Glomerular visceral epithelial cell (primary cell): ENCODE data around the gene DHRS2.

Source experiments
- DNase-seq: peaks from one replicate; pipeline ENCODE4 v3.0.0-alpha.2; 2016; ENCODE audit errors: extremely low spot score

Gene DHRS2

GRCh38 chr14:23612354-23612732 is 23.8 kb upstream of the DHRS2 start:
- no peak for DNase-seq

GRCh38 chr14:23612802-23613201 is 23.4 kb upstream of the DHRS2 start:
- no peak for DNase-seq

- DNase-seq, result no peak
Observed at GRCh38 chr14:23613242-23614070, 22.7 kb upstream of the DHRS2 start.

- DNase-seq, result no peak
Observed at GRCh38 chr14:23614395-23614828, 21.8 kb upstream of the DHRS2 start.

- DNase-seq, result no peak
Observed at GRCh38 chr14:23615856-23616255, 20.3 kb upstream of the DHRS2 start.

GRCh38 chr14:23617539-23617938 is 18.6 kb upstream of the DHRS2 start:
- no peak for DNase-seq

GRCh38 chr14:23618415-23618988 is 17.7 kb upstream of the DHRS2 start:
- DNase-seq, result no peak

- no peak for DNase-seq
Observed at GRCh38 chr14:23620177-23620702, 15.9 kb upstream of the DHRS2 start.

GRCh38 chr14:23621204-23621931 is 14.8 kb upstream of the DHRS2 start:
- DNase-seq, result no peak

- DNase-seq, result no peak
Observed at GRCh38 chr14:23621932-23622730, 14.0 kb upstream of the DHRS2 start.

- no peak for DNase-seq
Observed at GRCh38 chr14:23622990-23623389, 13.2 kb upstream of the DHRS2 start.

GRCh38 chr14:23623962-23624361 is 12.2 kb upstream of the DHRS2 start:
- DNase-seq, result no peak

- no peak for DNase-seq
Observed at GRCh38 chr14:23624830-23625404, 11.2 kb upstream of the DHRS2 start.

- no peak for DNase-seq
Observed at GRCh38 chr14:23626946-23627345, 9.2 kb upstream of the DHRS2 start.

GRCh38 chr14:23627961-23628360 is 8.2 kb upstream of the DHRS2 start:
- DNase-seq, result no peak

GRCh38 chr14:23629204-23629603 is 7.0 kb upstream of the DHRS2 start:
- DNase-seq, result no peak

GRCh38 chr14:23629832-23630396 is 6.2 kb upstream of the DHRS2 start:
- no peak for DNase-seq

GRCh38 chr14:23630687-23631086 is 5.5 kb upstream of the DHRS2 start:
- no peak for DNase-seq

GRCh38 chr14:23631234-23631633 is 4.9 kb upstream of the DHRS2 start:
- no peak for DNase-seq

GRCh38 chr14:23631702-23632460 is 4.3 kb upstream of the DHRS2 start:
- peak; percentile 69 for DNase-seq
